Esophagus muscularis mucosa (tissue), 3 donors: Measurements from ENCODE around the gene DCLRE1C.

Experiments used
- POLR2A ChIP-seq: fragments of 450-650 bp; IDR thresholded peaks from one replicate; pipeline ENCODE4 v1.6.1; 2017; ENCODE audit warnings: antibody characterized with exemption, moderate library complexity, mild to moderate bottlenecking, low read depth
- TF ChIP-seq, protein P1 (sequence below), 3 experiments: fragments of 200-600 bp in 2 of 3; fragments of 450-650 bp in 1 of 3; sonication (generic) in 2 of 3; IDR thresholded peaks; one replicate each; pipeline ENCODE4 v1.5.1; 2017 to 2019; ENCODE audit warnings: antibody characterized with exemption in 3 of 3, mild to moderate bottlenecking in 2 of 3, moderate library complexity in 1 of 3

DNA sequence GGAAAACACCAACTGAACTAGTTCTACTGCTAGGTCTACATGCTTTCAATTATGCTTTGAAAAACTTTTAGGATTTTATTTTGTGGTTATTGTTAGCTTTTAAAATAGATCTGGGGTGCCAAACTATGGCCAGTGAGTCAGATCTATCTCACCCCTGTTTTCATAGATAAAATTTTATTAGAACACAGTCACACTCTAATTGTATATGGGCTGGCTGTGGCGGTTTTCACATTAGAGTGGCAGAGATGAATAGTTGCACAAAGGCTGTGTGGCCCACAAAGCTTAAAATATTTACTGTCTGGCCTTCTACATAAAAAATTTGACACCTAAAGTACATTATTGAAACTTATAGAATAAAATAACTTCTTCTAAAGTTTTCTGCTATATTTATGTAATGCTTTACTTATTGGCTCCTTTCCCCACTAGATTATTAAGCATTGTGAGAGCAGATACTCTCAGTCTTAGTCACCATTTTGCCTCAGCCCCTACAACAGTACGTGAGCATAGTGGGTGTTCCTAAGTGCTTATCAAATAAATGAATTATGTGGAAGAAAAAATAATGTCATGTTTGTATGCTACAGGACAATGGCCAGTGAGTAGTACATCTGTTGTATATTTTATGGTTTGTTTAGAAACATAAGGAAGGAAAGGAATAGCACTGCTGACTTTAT lies 80.7 kb downstream of the DCLRE1C start:
- TF ChIP-seq POLR2A, result no peak
- TF ChIP-seq, protein P1, sequence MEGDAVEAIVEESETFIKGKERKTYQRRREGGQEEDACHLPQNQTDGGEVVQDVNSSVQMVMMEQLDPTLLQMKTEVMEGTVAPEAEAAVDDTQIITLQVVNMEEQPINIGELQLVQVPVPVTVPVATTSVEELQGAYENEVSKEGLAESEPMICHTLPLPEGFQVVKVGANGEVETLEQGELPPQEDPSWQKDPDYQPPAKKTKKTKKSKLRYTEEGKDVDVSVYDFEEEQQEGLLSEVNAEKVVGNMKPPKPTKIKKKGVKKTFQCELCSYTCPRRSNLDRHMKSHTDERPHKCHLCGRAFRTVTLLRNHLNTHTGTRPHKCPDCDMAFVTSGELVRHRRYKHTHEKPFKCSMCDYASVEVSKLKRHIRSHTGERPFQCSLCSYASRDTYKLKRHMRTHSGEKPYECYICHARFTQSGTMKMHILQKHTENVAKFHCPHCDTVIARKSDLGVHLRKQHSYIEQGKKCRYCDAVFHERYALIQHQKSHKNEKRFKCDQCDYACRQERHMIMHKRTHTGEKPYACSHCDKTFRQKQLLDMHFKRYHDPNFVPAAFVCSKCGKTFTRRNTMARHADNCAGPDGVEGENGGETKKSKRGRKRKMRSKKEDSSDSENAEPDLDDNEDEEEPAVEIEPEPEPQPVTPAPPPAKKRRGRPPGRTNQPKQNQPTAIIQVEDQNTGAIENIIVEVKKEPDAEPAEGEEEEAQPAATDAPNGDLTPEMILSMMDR (IDR thresholded peaks at IDR 0.05), result no peak
